ENCODE results near the gene SLC1A5.

Gene SLC1A5

GRCh38 chr19:46745030-46745429, 43.4 kb downstream of the SLC1A5 start:
- in situ Hi-C loops (cut with MboI; ENCODE audit: low sequenced_read_pairs) = no loop called here

GRCh38 chr19:46744005-46744691, 44.2 kb downstream of the SLC1A5 start:
- in situ Hi-C loops (cut with MboI; ENCODE audit: low sequenced_read_pairs) = no loop called here

GRCh38 chr19:46742926-46743480, 45.4 kb downstream of the SLC1A5 start:
- in situ Hi-C loops (cut with MboI; ENCODE audit: low sequenced_read_pairs) = no loop called here

GRCh38 chr19:46741447-46741846, 46.9 kb downstream of the SLC1A5 start:
- in situ Hi-C loops (cut with MboI; ENCODE audit: low sequenced_read_pairs) = no loop called here

- in situ Hi-C loops (cut with MboI; ENCODE audit: low sequenced_read_pairs) = no loop called here
Measured at GRCh38 chr19:46739290-46739771, 49.1 kb downstream of the SLC1A5 start.

GRCh38 chr19:46737761-46738171, 50.6 kb downstream of the SLC1A5 start:
- in situ Hi-C loops (cut with MboI; ENCODE audit: low sequenced_read_pairs) = no loop called here

- in situ Hi-C loops (cut with MboI; ENCODE audit: low sequenced_read_pairs) = no loop called here
Measured at GRCh38 chr19:46737298-46737654, 51.1 kb downstream of the SLC1A5 start.

- in situ Hi-C loops (cut with MboI; ENCODE audit: low sequenced_read_pairs) = no loop called here
Measured at GRCh38 chr19:46736531-46737297, 51.7 kb downstream of the SLC1A5 start.

GRCh38 chr19:46733690-46734292, 54.6 kb downstream of the SLC1A5 start:
- in situ Hi-C loops (cut with MboI; ENCODE audit: low sequenced_read_pairs) = no loop called here

- in situ Hi-C loops (cut with MboI; ENCODE audit: low sequenced_read_pairs) = no loop called here
Measured at GRCh38 chr19:46732966-46733689, 55.3 kb downstream of the SLC1A5 start.

- in situ Hi-C loops (cut with MboI; ENCODE audit: low sequenced_read_pairs) = no loop called here
Measured at GRCh38 chr19:46732172-46732938, 56.0 kb downstream of the SLC1A5 start.

- in situ Hi-C loops (cut with MboI; ENCODE audit: low sequenced_read_pairs) = no loop called here
Measured at GRCh38 chr19:46731584-46731983, 56.8 kb downstream of the SLC1A5 start.

- in situ Hi-C loops (cut with MboI; ENCODE audit: low sequenced_read_pairs) = no loop called here
Measured at GRCh38 chr19:46731007-46731501, 57.3 kb downstream of the SLC1A5 start.

GRCh38 chr19:46730595-46730994, 57.8 kb downstream of the SLC1A5 start:
- in situ Hi-C loops (cut with MboI; ENCODE audit: low sequenced_read_pairs) = no loop called here

GRCh38 chr19:46730187-46730586, 58.2 kb downstream of the SLC1A5 start:
- in situ Hi-C loops (cut with MboI; ENCODE audit: low sequenced_read_pairs) = no loop called here

GRCh38 chr19:46729696-46730095, 58.7 kb downstream of the SLC1A5 start:
- in situ Hi-C loops (cut with MboI; ENCODE audit: low sequenced_read_pairs) = no loop called here

- in situ Hi-C loops (cut with MboI; ENCODE audit: low sequenced_read_pairs) = no loop called here
Measured at GRCh38 chr19:46728693-46729339, 59.6 kb downstream of the SLC1A5 start.

GRCh38 chr19:46728208-46728607, 60.2 kb downstream of the SLC1A5 start:
- in situ Hi-C loops (cut with MboI; ENCODE audit: low sequenced_read_pairs) = no loop called here

- in situ Hi-C loops (cut with MboI; ENCODE audit: low sequenced_read_pairs) = no loop called here
Measured at GRCh38 chr19:46727757-46728156, 60.6 kb downstream of the SLC1A5 start.
